PC-3 (cell line): ENCODE results near the gene WWP2.

Source experiments
- CTCF ChIP-seq: fragments of 300-600 bp; sonication (generic); conservative IDR thresholded peaks from 2 replicates; pipeline ENCODE4 v1.5.1; 2017; ENCODE audit warnings: antibody characterized with exemption, low read depth, mild to moderate bottlenecking, low read length
- EZH2 ChIP-seq: fragments of 300-600 bp; sonication (generic); IDR thresholded peaks from one replicate; pipeline ENCODE4 v1.6.1; 2017; ENCODE audit warnings: antibody characterized with exemption, mild to moderate bottlenecking, low read length; ENCODE audit not compliant: unreplicated experiment
- EZH2phosphoT487 ChIP-seq: fragments of 300-600 bp; sonication (generic); IDR thresholded peaks from 2 replicates; pipeline ENCODE4 v1.6.1; 2018; ENCODE audit warnings: mild to moderate bottlenecking, antibody characterized with exemption, low read length, borderline replicate concordance

GRCh38 chr16:69874271-69874670 is 112.1 kb downstream of the WWP2 start:
- no peak for TF ChIP-seq CTCF
- no peak for TF ChIP-seq EZH2
- TF ChIP-seq EZH2phosphoT487 = no peak
